NCI-H187 (cell line): Measurements from ENCODE around the gene CAVIN3.
A peak's percentile ranks its signal among the peaks of the same experiment; 100 is the strongest.
"Not testable (repeated sequence)": the region's sequence is repeated elsewhere in the genome, so short reads cannot be mapped to it uniquely, and the experiment has no call there.

Source experiments
- DNase-seq, 2 experiments: peaks; one replicate each; lab custom pipeline; 2025; lab: John Stamatoyannopoulos, UW

The CAVIN3 gene

DNA sequence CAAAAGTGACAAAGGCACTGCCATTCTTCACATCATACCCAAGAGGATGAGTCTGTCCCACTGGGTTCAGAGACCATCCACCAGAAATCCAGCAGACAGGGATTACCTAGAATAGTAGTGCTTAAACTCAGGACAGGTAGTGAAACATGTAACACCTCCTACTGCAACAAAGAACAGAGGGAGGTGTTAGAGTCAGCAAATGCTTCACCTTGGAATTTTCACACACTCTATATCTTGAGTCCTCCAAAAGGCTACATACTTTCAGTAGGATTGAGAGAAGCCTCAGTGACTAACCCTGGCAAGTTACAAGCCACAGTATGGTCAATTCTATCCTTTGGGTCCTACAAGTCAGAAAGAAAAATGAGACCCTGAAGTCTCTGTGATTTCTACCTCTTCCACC lies 6.0 kb upstream of the CAVIN3 start:
- DNase-seq, result no peak

DNA sequence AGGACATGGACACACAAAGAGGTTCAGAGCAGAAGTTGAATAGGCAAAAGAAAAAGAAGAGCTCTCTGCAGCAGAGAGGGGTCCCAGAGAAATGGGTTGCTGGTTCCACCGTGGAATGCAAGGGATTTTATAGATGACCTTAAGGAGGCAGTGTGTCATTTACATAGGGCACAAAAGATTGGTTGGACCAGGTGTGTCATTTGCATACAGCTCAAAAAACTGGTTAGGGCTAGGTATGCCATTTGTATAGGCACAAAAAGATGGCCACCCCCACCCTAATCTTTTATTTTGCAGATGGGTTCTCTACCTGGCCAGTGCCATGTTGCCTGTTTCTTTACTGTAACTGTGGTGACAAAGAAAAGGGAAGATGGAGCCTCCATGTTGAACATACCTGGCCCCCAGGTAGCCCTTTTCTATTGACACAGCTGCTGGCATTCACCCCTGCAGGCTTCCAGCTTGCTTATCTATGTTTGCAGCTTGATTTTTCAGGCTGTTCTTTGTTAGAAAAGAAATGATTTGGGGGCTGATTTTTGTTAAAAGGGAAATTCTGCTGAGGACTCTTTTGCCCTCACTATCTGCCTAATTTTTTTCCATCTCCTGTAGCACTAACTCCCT lies 3.1 kb upstream of the CAVIN3 start:
- DNase-seq, result no peak

DNA sequence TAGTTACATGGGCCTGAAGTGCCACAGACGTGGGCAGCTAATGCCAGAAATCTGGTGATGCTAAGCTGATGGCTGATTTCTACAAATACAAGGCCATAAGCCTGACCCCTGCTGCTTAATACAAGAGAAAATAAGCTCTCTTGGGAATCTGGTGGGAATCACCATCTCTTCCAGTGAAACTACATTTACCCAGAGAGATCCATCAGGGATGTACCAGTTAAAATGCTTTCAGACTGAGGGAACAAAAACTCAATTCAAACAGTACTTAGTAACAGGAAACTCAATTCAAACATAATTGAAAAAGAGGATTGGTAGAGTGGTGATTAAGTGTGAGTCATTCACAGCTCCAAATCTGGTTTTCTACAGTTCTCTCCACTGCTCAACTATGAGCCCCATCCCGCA lies 1.7 kb upstream of the CAVIN3 start:
- no peak for DNase-seq

GRCh38 chr11:6321356-6321755 lies 1.1 kb upstream of the CAVIN3 start:
- no peak for DNase-seq

GRCh38 chr11:6319704-6320410 lies 444 bp downstream of the CAVIN3 start:
- no peak for DNase-seq

DNA sequence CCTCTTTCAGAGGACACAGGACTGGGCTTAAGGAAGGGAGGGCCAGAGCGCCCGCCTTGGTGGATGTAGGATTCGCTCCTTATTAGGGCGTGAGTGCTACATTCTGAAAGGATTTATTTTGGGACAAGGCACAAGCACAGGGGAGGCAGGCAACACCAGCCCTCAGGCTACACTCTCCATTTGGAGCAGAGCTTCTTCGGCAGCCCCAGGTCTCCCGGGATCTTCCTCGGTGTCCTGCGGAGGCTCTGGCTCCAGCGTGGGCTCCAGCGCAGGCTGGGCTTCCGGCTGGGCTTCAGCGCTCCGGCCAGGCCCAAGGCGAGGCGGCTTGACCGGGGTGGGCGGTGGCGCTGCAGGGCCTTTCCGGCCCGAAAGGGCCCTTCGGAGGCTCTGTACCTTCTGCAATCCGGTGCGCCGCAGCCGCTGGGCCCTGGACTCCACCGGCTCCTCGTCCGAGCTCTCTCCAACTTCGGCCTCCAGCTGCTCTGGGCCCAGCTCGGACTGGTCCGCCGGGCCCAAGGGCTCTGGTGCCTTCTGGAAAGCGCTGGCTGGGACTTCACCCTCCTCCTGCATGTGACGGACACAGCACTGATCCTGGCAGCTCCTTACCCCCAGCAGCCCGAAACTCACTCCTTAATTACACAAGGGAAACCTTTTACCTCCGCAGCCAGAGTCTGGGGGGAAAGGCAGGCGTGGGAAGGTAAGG lies 1.1 kb downstream of the CAVIN3 start:
- no peak for DNase-seq

DNA sequence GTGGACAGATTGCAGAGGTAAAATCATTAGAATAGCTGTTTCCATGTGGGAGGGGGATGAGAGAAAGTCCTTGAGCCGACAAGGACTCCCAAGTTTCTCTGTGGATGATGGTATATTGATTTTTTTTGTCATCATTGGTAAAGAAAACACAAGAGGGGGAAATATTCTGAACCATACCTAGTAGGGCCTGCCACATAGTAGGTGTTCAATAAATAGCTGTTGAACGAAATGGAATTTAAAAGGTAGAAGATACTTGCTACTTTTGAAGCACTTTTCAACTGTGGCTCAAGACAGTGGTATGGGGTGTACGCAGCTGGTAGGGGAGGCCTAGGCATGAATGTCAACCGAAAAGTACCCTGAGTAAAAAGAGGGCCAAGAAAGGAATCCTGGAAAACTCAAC lies 2.1 kb downstream of the CAVIN3 start:
- no peak for DNase-seq

DNA sequence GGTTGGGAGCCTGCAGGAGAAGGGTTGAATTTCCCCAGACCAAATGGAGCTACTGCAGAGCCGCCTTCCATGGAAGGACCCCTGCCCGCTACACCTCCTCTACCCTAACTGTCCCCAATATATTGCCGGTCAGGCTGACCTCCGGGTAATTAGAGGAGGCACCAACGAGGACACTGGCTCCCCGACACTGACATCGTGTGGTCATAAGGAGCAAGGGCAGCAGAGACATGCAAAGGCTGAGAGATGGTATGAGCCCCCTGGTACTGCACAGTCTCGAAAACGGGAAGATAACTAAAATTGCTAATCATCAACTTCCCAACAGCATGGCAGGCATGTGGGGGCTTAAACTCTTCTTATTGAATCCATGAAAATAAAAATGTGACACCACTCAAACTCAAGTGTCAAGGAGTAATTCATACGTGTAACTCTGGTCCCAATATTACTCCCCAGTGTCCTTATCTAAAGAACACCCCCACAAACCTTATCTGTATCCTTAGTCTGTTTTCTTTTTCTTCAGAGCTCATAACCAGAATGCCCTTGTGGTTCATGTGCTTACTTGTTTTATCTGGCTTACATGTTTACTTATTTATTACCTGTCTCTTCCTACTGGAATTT lies 4.4 kb downstream of the CAVIN3 start:
- peak in 1 of 2 experiments; percentile 1 for DNase-seq

DNA sequence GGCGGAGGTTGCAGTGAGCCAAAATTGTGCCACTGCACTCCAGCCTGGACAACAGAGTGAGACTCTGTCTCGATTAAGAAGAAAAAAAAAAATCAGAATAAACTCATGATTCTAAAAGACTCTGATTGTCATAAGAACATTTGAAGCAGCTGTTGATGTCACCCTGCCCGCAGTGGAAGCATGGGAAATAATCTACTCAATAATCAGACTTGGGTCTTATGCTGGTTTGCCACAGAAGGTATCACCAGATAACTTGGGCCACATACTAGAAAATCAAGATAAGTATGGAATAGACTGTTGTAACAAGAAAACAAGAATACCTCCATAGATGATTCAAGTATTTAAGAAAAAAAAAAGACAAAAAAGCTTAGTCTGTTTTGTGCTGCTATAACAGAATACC lies 8.2 kb downstream of the CAVIN3 start:
- no peak for DNase-seq

- no peak for DNase-seq
Measured at GRCh38 chr11:6307876-6308275, 12.4 kb downstream of the CAVIN3 start.

- no peak for DNase-seq
Measured at GRCh38 chr11:6305297-6305696, 15.0 kb downstream of the CAVIN3 start.

DNA sequence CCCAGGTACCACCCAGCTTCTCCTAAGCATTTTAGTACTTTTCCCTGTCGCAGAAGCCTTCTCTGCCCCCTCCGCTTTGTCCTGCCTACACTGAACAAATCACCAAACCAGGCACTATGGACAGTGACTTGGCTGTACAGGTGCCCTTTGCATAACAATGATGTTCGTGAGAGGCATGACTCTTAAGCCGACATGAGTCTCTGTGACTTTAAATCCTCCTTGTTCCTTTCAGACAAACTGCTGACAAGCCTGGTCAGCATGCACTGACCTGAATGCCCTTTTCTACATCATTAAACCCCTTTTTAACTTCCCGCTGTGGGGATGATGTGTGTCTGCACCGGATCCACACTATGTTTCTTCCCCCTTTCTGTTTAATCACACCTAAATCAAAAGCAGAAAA lies 16.6 kb downstream of the CAVIN3 start:
- DNase-seq, result no peak

- no peak for DNase-seq
Measured at GRCh38 chr11:6301096-6301495, 19.2 kb downstream of the CAVIN3 start.

- DNase-seq, result no peak
Measured at GRCh38 chr11:6300325-6300724, 20.0 kb downstream of the CAVIN3 start.

GRCh38 chr11:6298605-6299004 lies 21.7 kb downstream of the CAVIN3 start:
- no peak for DNase-seq

GRCh38 chr11:6297831-6298230 lies 22.5 kb downstream of the CAVIN3 start:
- DNase-seq, result no peak

DNA sequence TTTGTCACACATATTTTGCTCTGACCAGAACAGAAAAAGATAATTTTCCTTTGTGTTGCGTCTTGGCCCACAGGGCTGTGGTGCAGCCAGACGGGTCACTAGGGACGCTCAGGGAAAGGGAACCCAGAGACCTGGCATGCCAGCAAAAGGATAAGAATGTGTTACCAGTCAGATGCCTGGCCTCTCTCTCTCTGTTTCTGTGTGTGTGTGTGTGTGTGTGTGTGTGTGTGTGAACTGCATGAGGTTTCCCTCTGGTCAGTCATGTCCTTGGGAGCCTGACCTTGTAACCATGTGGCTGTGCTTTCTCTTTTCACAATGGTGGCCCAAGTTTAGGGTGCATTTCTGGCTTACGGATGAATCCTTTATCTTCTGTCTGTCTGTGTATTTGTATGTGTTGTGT lies 35.3 kb downstream of the CAVIN3 start:
- no peak for DNase-seq

DNA sequence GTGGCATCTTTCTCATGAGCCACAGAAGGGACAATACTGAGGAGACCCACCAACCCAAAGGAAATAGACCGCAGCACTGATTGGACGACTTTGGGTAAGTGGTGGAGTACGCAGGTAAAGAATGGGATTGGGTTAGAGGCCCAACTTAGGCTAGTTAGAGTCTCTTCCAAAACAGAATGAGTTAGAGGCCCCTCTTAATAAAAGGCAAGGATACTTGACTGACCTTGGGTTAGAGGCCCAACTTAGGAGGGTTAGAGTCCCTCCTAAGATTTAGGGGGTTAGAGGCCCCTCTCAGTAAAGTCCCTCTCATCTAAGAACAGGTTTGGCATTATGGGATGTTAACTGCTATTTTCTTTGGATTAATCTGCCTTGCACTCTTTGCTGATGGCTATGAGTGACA lies 36.1 kb downstream of the CAVIN3 start:
- no peak for DNase-seq

DNA sequence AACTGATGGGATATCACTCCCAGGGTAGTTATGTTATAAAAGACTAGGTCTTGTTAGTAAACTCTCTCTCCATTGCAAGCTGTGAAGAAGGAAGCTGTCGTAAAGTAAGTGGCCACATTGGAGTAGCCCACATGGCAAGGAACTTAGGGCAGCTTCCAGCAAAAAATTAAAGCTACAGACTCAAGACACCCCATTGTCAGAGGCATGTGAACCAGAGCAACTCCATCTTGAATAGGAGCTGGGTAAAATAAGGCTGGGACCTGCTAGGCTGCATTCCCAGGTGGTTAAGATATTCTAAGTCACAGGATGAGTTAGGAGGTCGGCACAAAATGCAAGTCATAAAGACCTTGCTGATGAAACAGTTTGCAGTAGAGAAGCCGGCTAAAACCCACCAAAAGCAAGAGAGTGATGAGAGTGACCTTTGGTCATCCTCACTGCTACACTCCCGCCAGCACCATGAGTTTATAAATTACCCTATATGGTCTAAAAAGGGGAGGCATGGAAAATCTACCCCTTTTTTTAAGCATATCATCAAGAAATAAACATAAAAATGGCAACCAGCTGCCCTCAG lies 36.8 kb downstream of the CAVIN3 start:
- DNase-seq, result no peak

DNA sequence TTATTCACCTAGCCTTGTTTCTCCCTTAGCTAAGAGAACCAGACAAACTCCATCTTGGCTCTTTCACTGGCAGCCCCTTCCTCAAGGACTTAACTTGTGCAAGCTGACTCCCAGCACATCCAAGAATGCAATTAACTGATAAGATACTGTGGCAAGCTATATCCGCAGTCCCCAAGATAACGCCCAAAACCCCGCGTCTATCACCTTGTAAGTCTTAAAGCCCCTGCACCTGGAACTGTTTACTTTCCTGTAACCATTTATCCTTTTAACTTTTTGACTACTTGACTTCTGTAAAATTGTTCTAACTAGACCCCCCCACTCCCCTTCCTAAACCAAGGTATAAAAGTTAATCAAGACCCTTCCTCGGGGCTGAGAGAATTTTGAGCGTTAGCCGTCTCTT lies 39.5 kb downstream of the CAVIN3 start:
- not testable (repeated sequence) for DNase-seq

GRCh38 chr11:6273188-6273587 lies 47.1 kb downstream of the CAVIN3 start:
- no peak for DNase-seq

DNA sequence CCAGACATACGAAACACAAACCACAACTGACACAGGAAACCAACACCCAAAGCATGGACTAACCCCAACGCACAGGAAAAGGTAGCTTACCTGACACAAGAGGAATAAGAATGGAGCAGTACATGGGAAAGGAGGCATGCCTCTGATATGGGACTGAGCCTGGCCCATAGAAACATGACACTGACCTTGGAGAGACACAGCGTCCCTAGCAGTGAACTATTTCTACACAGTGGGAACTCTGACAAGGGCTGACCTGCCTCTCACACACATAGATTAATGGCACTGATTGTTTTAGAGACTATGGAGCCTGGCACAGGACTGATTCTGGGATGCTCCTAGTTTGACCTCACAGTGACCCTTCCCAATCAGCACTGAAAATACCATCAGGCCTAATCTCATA lies 48.7 kb downstream of the CAVIN3 start:
- no peak for DNase-seq
